Activated CD8-positive, alpha-beta memory T cell treated with anti-CD3 and anti-CD28 coated beads for 1 hour (primary cell): ENCODE data around the gene EEIG1.

Experiments
- DNase-seq, 2 donors: peaks; one replicate each; pipeline ENCODE4 v3.0.0-alpha.2; 2020; ENCODE audit warnings: low read depth in 1 of 2; ENCODE audit errors: extremely low read depth in 1 of 2

The EEIG1 gene

DNA sequence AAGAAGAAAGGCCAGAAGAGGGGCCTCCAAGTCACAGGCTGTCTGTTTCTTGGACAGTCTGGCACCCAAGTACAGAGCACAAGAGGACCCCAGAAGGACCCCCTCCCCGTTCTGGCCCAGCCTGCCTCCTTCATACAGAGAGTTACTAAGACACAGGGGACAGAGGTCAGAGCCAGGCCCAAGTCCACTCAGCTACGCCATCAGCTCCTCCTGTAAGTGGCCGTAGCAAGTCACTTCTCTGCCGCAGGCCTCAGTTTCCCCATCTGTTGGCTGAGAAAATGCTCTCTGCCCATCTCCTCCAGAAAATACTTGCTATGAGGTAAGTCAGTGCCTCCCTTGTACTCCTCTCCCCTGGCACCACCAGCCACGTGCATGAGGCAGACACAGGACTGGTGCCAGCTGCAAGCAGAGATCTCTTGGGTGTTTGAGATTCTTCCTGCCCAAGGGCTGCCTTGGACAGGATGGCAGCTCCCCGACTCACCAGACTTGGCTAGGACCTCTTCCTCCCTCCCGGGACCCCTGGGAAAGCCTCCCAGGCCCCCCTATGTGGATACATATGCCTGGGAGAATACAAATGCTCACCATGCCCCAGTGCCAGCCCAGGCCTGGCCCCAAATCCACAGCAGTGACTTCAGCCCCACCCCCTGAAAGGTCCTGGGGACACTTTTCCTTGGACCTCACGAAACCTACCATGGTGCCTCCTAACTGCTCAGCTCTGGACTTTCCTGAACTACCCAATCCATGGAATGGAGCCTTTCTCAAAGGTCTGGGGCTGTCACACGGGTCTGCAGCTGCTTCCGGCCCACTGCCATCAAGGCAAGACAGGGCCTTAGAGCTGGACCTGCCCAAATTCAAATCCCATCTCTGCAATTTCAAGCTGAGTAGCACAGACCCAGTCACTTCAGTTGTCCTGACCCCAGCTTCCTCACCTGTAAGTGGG, 5.1 kb downstream of the EEIG1 start:
- no peak for DNase-seq

DNA sequence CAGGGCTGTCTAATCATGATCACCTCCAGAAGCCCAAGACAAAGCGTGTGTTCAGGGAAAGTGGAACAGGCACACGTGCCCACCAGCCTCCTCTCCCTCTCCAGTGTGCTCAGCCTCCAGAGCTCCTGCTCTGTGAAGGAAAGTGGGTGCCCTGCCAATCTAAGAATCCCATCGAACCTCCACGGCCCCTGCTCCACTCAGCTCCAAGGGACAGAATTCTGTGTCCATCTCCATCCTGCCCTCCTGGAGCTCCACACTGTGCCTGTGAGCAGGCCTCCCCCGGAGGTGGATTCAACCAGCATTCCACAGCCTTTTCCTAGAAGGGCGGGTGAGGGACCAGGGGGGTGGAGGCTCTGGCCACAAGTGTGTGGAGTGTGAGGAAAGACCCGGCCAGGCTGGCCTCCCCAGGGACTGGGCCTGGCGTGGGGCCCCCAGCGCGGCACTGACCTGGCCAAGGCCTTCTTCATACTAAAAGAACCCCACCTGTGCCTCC, 6.0 kb downstream of the EEIG1 start:
- no peak for DNase-seq

DNA sequence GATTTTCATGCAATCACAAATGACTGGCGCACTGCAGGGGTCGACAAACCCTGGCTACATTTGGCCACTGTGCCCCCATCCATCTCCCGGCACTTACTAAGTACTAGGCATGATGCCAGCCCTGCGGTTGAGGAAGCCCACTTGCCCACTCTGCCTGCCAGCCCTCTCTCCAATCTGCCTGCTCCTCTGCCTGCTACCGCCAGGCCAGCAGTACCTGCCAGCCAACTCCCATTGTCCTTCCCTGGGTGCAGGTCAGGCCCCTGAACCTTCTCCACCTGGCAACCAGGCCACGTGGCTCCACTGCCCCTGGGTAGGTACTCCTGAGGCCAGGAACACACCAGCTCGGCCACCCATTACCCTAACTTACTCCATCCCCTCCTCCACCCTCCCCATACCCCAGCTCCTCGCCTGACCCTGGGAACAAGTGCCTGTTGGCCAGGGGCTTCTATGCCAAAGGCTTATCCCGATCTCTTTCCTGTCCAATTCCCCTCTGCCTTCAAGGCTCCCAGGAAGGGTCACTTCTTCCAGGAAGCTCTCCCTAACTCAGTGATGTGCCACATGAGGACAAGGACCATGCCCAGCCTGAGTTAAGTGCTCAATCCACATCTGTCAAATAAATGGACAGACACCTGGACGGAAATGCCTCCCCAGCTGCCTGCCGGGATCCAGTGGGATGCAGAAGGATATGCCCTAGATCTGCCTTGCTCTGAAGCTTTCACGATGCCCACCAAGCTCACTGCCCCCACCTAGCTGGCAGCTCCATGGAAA, 6.6 kb downstream of the EEIG1 start:
- DNase-seq: no peak

DNA sequence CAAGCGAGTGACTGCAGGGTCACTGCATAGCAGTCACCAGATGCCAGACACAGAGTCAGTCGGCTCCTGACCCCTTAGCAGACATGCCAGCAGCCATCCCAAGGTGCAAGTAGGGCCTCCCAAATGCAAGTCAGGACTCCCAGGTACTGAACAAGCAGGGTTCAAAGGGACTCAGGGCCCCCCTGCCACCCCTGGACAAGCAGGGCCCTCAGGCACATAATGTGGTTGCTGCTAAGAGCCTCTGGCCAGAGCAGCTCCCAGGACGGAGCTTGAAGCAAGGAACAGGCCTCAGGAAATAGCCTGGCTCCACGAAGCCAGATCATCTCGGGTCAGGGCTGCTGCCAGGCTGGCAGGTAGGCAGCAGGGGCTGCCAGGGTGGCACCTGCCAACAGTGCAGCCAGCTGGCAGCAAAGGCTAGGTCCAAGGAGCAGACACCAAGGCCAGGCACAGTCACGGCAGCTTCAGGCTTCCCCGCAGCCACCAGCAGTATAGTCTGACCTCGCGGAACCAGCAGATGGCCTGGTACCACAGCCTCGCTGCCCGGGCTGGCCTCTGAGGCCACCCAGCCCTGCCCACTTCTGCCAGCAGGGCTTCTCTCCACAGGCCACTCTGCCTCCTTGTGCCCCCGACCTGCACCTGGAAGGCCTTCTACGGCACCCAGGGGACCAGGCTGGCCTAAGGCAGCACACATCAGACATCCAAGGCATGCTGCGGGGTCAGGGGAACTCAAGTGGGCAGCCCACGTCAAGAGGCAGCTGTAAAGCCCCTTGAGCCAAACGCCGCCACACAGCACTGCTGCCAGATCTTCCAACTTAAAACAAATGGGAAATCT, 7.4 kb downstream of the EEIG1 start:
- DNase-seq: no peak

DNA sequence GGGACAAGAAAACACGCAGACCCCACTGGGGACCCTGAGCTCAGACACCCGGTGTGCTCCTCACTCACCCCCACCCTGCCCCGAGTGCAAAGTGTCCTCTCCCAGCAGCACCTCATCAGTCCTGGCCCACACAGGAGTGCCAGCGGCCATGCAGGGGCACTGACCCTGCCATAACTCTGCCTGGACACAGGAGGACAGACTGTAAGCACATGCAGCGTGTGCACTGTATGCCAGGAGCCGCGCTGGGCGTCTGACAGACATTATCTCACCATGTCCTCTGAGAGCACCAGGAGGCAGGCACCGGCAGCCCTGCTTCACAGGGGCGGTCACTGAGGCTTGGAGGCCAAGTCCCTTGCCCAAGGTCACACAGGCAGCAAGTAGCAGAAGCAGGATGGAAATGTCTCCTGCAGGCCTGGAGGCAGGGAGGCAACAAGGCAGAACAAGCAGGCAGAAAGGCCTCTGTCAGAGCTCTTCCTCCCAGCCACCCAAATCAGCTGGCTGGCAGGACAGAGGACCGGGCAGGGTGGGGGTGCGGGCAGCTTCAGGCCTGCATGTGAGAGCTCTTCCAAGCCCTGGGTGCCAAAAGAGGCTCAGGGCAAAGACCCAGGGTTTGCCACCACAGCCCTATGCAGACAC, 8.4 kb downstream of the EEIG1 start:
- DNase-seq: no peak

DNA sequence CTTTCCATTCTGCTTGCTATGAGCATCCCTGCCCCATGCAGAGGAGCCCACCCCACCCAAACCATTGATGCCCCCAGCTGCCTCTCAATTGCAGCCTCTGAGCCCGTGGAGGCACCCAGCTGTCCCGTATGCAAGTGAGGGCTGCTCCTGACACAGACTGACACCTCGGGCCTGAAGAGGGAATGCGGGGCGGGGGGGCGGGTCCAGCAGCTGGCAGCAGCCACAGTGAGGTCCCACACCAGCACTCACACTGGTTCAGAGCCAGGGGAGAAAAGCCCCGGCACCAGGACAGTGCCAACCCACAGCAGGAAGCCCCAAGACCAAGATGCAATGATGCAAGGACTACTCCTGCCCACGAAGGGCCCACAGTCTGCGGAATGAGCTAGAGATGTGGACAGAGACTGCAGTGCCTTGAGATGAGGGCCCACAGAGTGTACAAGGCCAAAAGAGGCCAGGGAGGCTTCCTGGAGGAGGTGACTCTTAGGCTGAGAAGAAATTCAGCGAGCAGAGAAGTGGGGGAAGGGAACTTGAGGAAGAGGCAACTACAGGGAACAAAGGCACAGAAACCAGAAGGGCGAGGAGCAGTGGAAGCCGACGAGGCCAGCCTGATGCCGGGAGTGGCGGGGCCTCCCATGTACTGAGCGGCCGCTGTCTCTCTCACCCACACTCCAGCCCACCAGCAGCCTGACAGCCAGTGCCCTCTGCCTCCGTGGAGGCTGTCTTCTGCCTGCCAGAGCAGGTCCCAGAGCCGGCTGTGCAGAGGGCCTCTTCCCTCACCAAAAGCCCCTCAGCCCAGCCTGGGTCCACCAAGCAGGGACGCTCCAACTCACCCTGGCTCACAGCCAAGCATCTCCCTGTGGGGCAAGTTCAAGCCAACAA, 9.2 kb downstream of the EEIG1 start:
- no peak for DNase-seq

DNA sequence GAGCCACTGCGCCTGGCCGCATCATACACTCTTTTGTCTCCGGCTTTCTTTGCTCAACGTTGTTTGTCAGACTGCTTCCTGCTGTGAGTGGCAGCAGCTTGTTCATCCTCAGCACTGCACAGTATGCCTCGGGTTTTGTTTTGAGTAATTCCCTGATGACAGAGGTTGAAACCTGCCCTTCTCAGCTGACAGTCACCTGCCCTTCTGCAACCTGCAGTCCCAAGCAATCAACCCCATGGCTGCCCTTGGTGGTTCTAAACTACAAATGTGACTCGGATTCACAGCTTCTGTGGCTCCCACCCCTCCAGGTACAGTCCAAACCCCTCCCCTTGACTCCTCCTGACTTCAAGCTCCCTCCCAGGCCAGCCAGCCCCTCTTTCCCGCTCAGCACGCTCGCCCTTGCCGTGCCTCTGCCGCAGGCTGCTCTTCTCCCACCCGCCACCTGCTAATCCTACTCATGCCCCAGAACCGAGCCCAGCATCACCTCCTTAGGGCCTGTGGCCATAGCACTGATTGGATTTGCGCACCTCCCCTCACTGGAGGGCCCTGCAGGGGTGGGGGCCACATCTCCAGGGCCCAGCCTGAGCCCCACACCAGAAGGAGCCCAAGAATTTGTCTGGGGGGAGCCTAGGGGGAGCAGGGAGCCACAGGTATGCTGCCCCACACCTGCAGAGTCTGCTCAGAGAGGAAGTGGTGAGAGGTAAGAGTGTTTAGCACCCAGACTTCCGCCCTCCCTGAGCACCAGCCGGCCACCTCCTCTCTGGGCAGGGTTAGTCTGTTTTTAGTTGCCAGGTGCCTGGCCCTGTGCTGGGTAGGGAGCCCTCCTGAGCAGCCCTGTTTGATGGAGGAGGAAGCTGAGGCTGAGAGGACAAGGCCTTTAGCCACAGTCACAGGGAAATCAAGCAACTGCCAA, 10.1 kb downstream of the EEIG1 start:
- peak in 1 of 2 donors; percentile 33 for DNase-seq

DNA sequence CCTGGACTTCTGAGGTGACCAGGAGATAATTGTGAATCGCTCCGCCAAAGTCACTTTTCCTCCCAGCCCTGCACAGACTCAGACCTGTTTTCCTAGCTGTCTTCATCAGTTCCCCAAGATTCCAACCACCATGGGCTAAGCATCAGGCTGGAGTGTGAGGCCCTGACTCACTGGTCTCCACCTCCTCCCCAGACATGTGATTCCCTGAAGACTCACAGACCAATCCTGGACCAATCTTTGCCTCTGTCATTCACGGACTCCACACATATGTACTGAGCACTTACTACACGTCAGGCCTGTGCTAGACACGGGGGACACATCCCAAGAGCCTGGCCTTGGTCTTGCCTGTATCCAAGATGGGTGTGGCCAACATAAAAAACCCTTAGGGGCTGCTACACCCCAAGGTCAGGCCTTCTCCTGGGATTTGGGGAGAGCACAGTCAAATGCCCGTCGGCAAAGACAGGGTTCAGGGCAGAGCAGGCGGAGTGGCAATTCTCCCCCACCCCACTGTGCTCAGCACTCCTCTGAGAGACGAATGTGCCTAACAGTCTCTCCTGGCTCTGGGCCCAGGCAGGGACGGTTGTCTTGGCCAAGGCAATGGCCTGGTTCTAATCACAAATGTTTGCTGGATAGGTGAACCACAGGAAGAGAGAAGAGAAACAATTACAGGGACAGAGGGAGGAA, 11.9 kb downstream of the EEIG1 start:
- no peak for DNase-seq

DNA sequence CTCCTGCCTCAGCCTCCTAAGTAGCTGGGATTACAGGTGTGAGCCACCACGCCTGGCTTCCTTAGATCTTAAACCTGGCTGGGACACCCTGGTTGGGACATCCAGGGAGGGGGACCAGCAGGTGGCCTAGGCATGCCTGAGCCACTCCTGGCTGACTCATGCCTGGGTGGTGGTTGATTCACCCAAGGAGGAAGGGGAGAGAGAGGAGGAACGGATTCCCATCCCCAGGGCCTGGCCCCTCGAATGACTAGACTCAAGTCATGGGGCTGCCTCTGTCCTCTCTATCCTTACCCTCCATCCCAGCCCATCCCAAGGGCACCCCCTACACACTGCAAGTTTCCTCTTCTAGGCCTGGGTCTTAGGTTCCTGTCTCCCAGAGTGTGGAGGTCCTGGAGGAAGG, 12.7 kb downstream of the EEIG1 start:
- DNase-seq: no peak

DNA sequence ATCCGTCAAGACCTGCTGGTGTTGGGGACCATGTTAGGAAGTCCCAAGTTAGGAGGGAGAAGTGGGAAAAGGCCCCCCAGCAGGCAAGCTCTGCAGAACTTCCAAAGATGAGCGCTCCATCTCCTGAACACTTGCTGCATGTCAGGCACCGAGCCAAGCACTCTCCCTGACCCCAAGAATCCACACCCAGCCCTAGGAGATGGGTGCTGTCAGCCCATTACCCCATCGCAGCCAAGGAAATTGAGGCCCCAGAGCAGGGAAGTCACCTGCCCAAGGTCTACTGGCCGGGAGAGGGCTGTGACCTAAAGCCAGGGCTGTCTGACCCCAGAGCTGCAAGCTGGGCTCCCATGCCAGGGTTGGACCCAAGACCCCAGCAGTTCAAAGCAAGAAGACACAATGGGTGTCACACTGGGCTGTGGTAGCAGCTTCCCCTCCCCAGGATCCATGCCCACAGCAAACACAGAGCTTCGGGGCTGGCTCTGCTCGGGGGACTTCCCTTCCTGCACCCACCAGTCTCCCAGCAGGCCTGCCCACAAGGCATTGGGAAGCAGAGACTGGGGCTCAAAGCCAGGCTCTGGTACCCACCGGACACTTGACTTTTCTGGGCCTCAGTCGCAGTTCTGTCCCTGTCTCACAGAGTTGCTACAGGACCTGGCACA, 13.5 kb downstream of the EEIG1 start:
- DNase-seq: no peak

DNA sequence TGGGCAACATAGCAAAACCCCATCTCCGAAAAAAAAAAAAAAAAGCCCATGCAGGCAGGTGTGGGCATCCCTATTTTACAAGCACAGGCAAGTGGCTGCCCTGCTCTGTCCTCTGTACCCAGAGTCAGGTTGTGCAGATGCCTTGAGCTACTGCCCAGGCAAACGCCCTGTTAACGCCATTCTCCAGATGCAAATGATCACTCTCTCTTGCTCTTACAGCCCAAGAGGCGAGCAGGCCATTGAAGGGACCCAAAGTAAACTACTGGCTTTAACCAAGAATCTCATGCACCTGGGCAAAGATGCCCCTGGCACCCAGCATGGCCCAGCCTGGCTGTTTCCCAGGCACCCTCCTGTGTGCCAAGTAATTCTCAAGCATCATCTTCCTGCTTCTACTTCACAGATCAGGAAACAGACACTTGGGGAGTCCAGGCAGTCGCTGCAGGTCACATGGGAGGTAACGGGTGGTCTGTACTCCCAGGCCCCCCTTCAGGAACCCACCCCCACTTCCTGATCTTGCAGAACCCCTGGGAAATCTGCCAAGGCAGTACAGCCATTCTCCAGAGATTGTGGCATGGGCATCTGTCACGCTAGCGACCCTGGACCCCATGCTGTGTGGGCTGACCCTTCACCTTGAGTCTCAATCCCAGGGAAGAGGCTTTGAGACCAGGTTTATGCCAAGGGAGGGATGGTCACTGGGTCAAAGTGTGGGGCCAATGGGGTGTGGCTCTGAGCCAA, 14.2 kb downstream of the EEIG1 start:
- DNase-seq: no peak

DNA sequence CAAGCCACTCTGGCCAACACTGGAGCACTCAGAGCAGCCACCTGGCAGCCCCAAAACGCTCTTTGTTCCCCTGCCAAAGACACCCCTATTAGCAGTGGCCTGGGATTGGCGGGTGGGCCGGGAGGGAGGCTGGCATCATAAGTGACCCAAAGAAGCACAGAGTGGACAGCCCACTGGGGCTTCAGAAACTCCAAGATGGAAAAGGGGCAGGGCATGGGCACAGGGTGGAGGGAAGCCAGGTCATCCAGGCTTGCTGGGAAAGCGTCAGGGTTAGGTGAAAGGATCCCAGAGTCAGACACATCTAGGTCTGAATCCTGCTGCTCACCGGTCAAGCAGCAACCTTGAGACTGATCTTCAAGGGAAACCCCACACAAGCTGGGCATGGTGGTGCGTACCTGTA, 14.8 kb downstream of the EEIG1 start:
- DNase-seq: no peak

DNA sequence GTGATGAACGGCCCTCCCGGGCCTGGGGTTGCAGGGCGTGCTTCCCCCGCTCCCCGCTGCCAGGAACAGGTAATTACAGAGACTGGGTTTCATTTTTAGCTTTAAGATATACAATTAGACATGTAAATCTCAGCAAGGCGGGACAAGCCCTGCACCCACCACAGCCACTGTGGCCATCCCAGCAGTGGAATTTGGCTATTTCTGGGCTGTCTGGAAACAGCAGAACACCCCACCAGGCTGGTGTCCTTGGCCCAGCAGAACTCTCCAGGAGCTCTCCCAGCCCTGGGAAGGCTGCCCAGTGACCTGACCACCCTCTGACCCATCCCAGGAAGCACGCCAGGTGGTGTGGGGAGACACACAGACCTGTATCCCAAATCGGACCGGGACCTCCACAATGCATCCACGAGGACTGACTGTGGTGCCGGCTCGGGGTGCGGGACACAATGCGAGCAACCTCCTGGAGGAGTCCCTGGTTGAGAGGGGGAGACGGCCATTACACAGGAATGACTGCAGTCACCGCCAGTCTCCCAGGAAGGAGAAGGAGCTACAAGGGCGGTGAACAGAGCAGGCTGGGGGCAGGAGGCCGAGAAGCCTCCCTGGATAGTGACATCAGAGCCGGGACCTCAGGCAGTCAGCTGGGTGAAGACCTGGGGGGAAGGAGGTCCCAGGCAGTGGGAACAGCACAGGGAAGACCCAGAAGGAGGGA, 17.3 kb downstream of the EEIG1 start:
- DNase-seq: no peak

DNA sequence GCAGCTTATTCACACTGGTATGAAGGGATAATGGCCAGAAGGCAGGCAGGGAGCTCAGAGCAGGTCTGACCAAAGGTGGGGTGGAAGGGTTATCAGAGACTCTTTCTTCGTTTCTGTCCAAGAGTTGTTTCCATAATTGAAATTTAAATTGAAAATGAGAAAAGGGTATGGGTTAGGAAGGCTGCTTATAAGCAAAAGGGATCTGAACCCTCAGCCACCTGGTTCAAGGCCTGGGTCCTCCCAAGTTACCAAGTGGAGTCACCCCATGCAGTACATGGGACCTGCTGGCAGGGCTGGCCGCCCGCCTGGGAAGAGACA, 17.8 kb downstream of the EEIG1 start:
- DNase-seq: no peak

DNA sequence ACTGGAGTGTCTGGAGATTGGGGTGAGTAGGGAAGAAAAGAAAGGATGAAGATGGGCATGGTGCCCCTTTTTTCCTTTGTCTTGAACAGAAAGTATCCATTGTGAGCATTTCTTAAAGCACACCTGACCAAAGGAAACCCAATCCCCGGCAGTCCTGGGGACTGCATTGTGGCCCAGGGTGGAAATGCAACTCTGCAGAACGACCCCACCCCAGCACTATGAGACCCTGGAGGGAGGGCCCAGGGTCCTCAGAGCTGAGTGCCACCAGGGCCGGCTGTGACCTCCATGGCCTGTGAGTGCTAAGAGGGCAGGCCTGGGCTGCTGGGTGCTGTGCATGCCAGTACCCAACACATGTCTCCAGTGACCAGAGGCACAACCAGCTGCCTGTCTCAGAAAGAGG, 18.5 kb downstream of the EEIG1 start:
- no peak for DNase-seq

DNA sequence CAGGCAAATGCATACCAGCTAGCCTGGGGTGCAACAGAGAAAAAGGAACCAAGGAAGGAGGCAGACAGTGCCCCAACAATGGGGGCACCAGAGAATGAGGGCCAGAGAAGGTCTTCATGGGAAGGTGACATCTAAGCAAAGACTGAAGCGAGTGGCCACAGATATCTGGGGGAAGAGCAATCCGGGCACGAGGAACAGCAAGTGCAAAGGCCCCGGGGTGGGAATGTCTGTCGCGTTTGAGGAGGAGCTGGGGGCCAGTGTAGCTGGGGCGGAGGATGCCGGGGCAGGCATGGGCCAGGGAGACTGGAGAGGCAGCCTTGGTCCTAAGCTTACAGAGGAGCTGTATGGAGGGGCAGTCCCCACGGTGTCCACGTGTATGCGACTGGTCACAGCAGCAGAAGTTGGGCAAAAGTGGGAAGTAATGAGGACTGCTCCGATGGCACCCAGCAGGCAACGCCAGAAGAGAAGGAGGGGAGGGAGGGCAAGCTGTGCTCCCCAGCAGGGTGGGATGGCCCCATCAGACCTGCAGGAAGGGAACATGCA, 19.1 kb downstream of the EEIG1 start:
- no peak for DNase-seq
